GM21515 (cell line): Measurements from ENCODE around the gene CLEC4C.

Experiments
- ATAC-seq: cut with Tn5 transposase; IDR thresholded peaks from one replicate; pipeline ENCODE4 v1.9.1; 2021; ENCODE audit not compliant: unreplicated experiment

CLEC4C gene

GRCh38 chr12:7729746-7730145 lies 17.4 kb downstream of the CLEC4C start:
- ATAC-seq, result no peak

GRCh38 chr12:7723926-7724325 lies 23.2 kb downstream of the CLEC4C start:
- no peak for ATAC-seq

- no peak for ATAC-seq
Observed at GRCh38 chr12:7719946-7720730, 27.0 kb downstream of the CLEC4C start.

- ATAC-seq, result no peak
Observed at GRCh38 chr12:7716381-7716780, 30.8 kb downstream of the CLEC4C start.

- no peak for ATAC-seq
Observed at GRCh38 chr12:7712841-7713442, 34.2 kb downstream of the CLEC4C start.

GRCh38 chr12:7711133-7711532 lies 36.0 kb downstream of the CLEC4C start, which contains the start of gene DPPA3:
Gene DPPA3, plus strand, starts transcription at chr12:7711433. Its CDS starts 138 bp downstream, at chr12:7711571.
- no peak for ATAC-seq

- no peak for ATAC-seq
Observed at GRCh38 chr12:7709969-7710675, 37.1 kb downstream of the CLEC4C start.

GRCh38 chr12:7705846-7706245 lies 41.3 kb downstream of the CLEC4C start:
- no peak for ATAC-seq

GRCh38 chr12:7695566-7696197 lies 51.5 kb downstream of the CLEC4C start, which contains the start of gene GDF3:
Gene GDF3, minus strand, starts transcription at chr12:7695775. Its CDS starts 47 bp downstream, at chr12:7695728.
- no peak for ATAC-seq

GRCh38 chr12:7695237-7695560 lies 52.0 kb downstream of the CLEC4C start:
- ATAC-seq, result no peak

GRCh38 chr12:7694556-7695236 lies 52.5 kb downstream of the CLEC4C start:
- no peak for ATAC-seq

GRCh38 chr12:7693793-7694192 lies 53.4 kb downstream of the CLEC4C start:
- ATAC-seq, result no peak

- ATAC-seq, result no peak
Observed at GRCh38 chr12:7681535-7681934, 65.6 kb downstream of the CLEC4C start.
